GM12801 (cell line): ENCODE measurements around the gene THEMIS.

Experiments
- CTCF ChIP-seq: IDR thresholded peaks from one replicate; pipeline ENCODE4 v1.5.1; 2011; ENCODE audit warnings: control low read depth; ENCODE audit not compliant: insufficient read length; ENCODE audit errors: extremely low read depth

The THEMIS gene

GRCh38 chr6:127842562-127842961 is 58.3 kb downstream of the THEMIS start:
- no peak for TF ChIP-seq CTCF

GRCh38 chr6:127841811-127842210 is 59.0 kb downstream of the THEMIS start:
- TF ChIP-seq CTCF, result no peak

GRCh38 chr6:127834136-127834535 is 66.7 kb downstream of the THEMIS start:
- TF ChIP-seq CTCF, result no peak

- TF ChIP-seq CTCF, result no peak
These were observed 67.5 kb downstream of the THEMIS start for GRCh38 chr6:127833336-127833735.

GRCh38 chr6:127832381-127832780 is 68.5 kb downstream of the THEMIS start:
- TF ChIP-seq CTCF, result no peak

- no peak for TF ChIP-seq CTCF
These were observed 76.8 kb downstream of the THEMIS start for GRCh38 chr6:127824061-127824460.

- TF ChIP-seq CTCF, result no peak
These were observed 79.4 kb downstream of the THEMIS start for GRCh38 chr6:127821431-127821830.

GRCh38 chr6:127818149-127818548 is 82.7 kb downstream of the THEMIS start:
- no peak for TF ChIP-seq CTCF
